ENCODE data around the gene SLC25A47.

The SLC25A47 gene

DNA sequence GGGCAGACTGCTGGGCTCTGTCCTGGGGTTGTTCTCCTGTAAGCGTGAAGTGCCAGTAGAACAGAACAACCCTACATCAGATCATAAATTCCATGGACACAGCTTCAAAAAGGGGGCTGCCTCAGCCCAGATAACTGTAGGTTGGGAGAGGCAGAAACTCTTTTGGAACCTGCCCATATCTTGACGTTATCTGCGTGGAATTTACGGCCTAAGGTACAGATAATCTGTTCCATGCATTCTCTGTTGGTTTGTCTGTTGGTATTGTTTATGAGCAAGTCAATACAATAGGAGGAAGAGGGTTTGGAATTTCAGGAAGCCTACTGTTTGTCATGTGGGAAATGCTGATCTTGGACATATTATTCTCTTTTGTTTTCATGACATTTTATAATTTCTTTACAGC, 36.7 kb downstream of the SLC25A47 start:
- ChIA-PET POLR2A (no interaction called here), CTCF (interaction anchor here (1.5 kb wide), 1 partner anchor 38 kb away, joined by 3 read pairs; no protein-coding TSS in a partner anchor)
- DNase-seq (ENCODE audit: extremely low spot score), result no peak
- TF ChIP-seq, protein P1, sequence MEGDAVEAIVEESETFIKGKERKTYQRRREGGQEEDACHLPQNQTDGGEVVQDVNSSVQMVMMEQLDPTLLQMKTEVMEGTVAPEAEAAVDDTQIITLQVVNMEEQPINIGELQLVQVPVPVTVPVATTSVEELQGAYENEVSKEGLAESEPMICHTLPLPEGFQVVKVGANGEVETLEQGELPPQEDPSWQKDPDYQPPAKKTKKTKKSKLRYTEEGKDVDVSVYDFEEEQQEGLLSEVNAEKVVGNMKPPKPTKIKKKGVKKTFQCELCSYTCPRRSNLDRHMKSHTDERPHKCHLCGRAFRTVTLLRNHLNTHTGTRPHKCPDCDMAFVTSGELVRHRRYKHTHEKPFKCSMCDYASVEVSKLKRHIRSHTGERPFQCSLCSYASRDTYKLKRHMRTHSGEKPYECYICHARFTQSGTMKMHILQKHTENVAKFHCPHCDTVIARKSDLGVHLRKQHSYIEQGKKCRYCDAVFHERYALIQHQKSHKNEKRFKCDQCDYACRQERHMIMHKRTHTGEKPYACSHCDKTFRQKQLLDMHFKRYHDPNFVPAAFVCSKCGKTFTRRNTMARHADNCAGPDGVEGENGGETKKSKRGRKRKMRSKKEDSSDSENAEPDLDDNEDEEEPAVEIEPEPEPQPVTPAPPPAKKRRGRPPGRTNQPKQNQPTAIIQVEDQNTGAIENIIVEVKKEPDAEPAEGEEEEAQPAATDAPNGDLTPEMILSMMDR (IDR thresholded peaks at IDR 0.05; ENCODE audit: control extremely low read depth, extremely low read depth, low read depth, missing control alignments), result no peak

DNA sequence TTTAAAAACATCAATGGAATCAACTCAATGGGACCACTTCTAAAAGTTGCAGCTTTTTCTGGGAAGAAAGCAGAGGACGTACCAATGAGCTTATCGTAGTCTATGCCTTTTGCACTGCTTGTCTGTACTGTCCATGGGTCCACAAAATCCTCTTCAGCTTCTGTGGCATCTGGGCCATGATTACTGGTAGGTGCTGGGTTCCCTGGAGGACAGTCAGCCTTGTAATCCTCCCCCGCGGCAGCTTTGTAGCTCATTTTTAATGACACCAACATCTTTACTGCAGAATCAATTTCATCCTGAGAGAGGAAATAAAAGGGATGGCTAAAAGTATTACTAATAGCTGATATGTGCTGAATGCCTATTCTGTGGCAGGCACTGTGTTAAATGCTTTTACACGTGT, 38.5 kb downstream of the SLC25A47 start:
- ChIA-PET POLR2A (interaction anchor here (0.6 kb wide), 2 partner anchors 10 to 129 kb away, joined by 3 to 10 read pairs; no protein-coding TSS in a partner anchor), CTCF (interaction anchor here (0.8 to 2.7 kb wide), 12 partner anchors 9 to 292 kb away, joined by 3 to 16 read pairs (median 5); no protein-coding TSS in a partner anchor)
- DNase-seq (ENCODE audit: extremely low spot score), result no peak
- TF ChIP-seq, protein P1 (IDR thresholded peaks at IDR 0.05; ENCODE audit: control extremely low read depth, extremely low read depth, low read depth, missing control alignments), result no peak

- POLR2A ChIA-PET, result interaction anchor here (1.8 kb wide), 1 partner anchor 13 kb away, joined by 4 read pairs; a partner anchor contains a TSS
- DNase-seq (ENCODE audit: extremely low spot score), result no peak
- CTCF ChIA-PET, result interaction anchor here (0.8 to 2.7 kb wide), 9 partner anchors 10 to 283 kb away, joined by 3 to 16 read pairs (median 6); no protein-coding TSS in a partner anchor
- TF ChIP-seq, protein P1 (IDR thresholded peaks at IDR 0.05; ENCODE audit: control extremely low read depth, extremely low read depth, low read depth, missing control alignments), result no peak
Measured at GRCh38 chr14:100362311-100362927, 39.3 kb downstream of the SLC25A47 start.

- DNase-seq (ENCODE audit: extremely low spot score), result no peak
- ChIA-PET CTCF (interaction anchor here (0.7 to 2.7 kb wide), 3 partner anchors 9 to 15 kb away, joined by 3 to 16 read pairs (median 10); no protein-coding TSS in a partner anchor), POLR2A (interaction anchor here (0.7 to 1.8 kb wide), 2 partner anchors 10 to 12 kb away, joined by 3 to 4 read pairs; a partner anchor contains a TSS)
- TF ChIP-seq, protein P1 (IDR thresholded peaks at IDR 0.05; ENCODE audit: control extremely low read depth, extremely low read depth, low read depth, missing control alignments), result no peak
Measured at GRCh38 chr14:100363053-100363452, 39.9 kb downstream of the SLC25A47 start.

DNA sequence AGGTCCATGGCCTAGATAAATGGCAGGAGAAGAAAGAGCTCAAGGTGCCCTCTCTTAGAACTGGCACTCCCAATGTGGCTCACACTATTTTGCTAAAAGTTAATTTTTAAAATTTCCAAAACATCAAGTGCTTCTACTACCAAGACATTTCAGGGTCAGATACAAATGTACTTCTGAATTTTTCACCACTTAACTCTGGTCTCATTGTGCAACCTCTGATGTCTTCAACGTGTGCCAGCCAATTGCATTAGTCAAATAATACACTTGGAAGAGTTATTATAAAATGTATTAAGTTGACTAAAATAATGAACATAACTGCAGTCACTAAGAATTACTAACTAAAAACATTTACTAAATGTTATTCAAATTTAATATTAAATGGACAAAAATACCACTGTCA, 41.3 kb downstream of the SLC25A47 start:
- DNase-seq (ENCODE audit: extremely low spot score), result no peak
- TF ChIP-seq, protein P1 (IDR thresholded peaks at IDR 0.05; ENCODE audit: control extremely low read depth, extremely low read depth, low read depth, missing control alignments), result no peak
- CTCF ChIA-PET, result interaction anchor here (0.9 to 1.0 kb wide), 2 partner anchors 12 to 27 kb away, joined by 3 read pairs; partner anchors contain the start of gene WDR25
- POLR2A ChIA-PET, result interaction anchor here (1.8 kb wide), 1 partner anchor 11 kb away, joined by 4 read pairs; a partner anchor contains a TSS

DNA sequence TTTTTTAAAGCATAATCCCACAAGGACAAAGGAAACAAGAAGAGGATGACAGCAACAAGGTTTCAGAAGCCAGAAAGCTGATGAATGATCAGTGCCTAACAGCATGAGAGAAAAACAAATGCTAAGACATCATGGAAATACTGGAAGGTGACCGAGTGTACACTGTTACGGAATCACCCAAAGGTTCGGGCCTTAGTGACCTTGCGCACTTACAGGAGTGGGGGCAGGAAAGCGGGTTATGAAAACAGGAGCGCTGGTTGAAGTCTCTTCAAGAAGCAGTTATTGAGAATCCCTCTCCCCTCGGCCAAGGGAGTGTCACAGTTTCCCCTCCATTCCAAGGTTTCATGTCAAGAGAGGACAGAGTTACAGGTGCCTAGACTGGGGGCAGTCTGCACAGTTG, 42.6 kb downstream of the SLC25A47 start:
- CTCF ChIA-PET, result interaction anchor here (1.0 to 1.3 kb wide), 3 partner anchors 9 to 18 kb away, joined by 3 read pairs; a partner anchor contains a TSS
- POLR2A ChIA-PET, result interaction anchor here (1.6 kb wide), 1 partner anchor 9 kb away, joined by 5 read pairs; a partner anchor contains a TSS
- no peak for DNase-seq (ENCODE audit: extremely low spot score)
- TF ChIP-seq, protein P1 (IDR thresholded peaks at IDR 0.05; ENCODE audit: control extremely low read depth, extremely low read depth, low read depth, missing control alignments), result no peak

Measured in GM10248 (cell line).